Vein endothelial cell (primary cell): ENCODE measurements around the gene CEACAM8. TPM values are rescaled to one million over a fixed set of nuclear protein-coding genes. Genes with fewer than 3 reads are reported as not detected.

Experiments
- total RNA-seq: library from RNA; depleted of rRNA; stranded (reverse); fragments of >200 nt; gene quantifications from 2 replicates; pipeline ENCODE4 v1.2.3, GENCODE V29; 2012

Gene CEACAM8
- not detected in 2 replicates for total RNA-seq

DNA sequence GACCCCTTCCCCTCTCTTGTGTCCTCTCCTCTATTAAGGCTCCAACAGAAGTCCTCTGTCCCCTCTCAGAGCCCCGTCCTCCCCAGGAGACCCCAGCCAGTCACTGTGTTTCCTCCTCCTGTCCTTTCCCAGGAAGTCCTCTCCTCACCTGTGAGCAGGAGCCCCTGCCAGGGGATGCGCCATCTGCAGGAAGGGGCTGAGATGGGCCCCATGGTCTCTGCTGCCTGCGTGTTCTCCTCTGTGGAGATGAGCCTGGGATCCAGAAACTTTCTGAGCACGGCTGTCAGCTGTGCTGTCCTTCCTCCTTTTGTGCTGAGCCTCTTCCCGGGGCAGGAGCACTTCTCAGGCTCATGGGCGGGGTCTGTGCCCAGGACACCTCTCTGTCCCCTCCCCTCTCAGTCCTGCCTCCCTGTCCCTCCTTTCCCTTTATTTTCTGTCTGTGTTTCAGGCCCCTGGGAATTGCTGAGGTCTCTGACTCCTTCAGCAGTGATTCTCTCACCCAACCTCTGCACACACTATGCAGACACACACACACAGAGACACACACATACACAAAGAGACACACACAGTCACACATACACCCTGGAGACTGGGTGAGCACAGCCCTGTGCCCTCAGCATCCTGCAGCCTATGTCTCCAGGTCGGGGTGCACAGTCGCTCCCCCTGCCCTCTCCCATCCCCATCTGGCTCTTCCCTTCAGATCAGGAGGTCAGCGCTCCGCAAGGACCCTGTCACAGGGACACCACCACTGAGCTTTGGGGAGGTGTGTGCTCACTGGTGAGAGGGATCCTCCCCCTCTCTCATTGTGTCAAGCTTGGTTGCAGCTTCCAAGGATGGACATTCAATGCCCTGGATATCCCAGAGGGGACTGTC is at the start of gene CEACAM8:
TSS of gene CEACAM8 (minus strand) at position 308 of the 873 bp plus-strand sequence. CDS start at position 212, 96 bp downstream.

Other genes starting within 250 kb of the CEACAM8 start
- 0.65 TPM in 1 of 2 replicates, not detected in the other for gene CNFN, start 204.6 kb downstream of the CEACAM8 start, total RNA-seq
- 4.5 and 5.6 TPM in 2 replicates for gene LIPE, start 167.5 kb downstream of the CEACAM8 start, total RNA-seq
- not detected in 2 replicates for gene CXCL17, start 152.0 kb downstream of the CEACAM8 start, total RNA-seq
- gene CEACAM1, start 66.4 kb downstream of the CEACAM8 start, total RNA-seq: 3.2 and 6.2 TPM in 2 replicates
- not detected in 2 replicates for gene PSG3, start 145.6 kb upstream of the CEACAM8 start, total RNA-seq
- not detected in 2 replicates for gene PSG8, start 170.8 kb upstream of the CEACAM8 start, total RNA-seq